ENCODE data around the gene PES1. TPM values are rescaled to one million over a fixed set of nuclear protein-coding genes. Genes with fewer than 3 reads are reported as not detected.
A peak's percentile ranks its signal among the peaks of the same experiment; 100 is the strongest.

The PES1 gene
- total RNA-seq, 1 donor from 2014 or later: 68.2 TPM

GRCh38 chr22:30610299-30610698 is 18.6 kb upstream of the PES1 start:
- Mint-ChIP-seq H3K27ac (no peak overlapping the region), H3K27me3 (ENCODE audit: low read depth) (no peaks in the 10 kb centered on the region), H3K9me3 (no peaks in the 10 kb centered on the region), H3K4me3 (no peak overlapping the region), H3K36me3 (peaks cover 5% of the 10 kb centered on the region), H3K4me1 (peaks cover 30% of the 10 kb centered on the region)
- DNase-seq (ENCODE audit: low spot score in 2 of 2, unreplicated experiment in 2 of 2): no peak
- TF ChIP-seq CTCF (IDR thresholded peaks at IDR 0.05; ENCODE audit: unreplicated experiment): no peak

- DNase-seq (ENCODE audit: low spot score in 2 of 2, unreplicated experiment in 2 of 2): no peak
- Mint-ChIP-seq H3K4me1 (peaks cover 30% of the 10 kb centered on the region), H3K36me3 (peaks cover 5% of the 10 kb centered on the region), H3K9me3 (no peaks in the 10 kb centered on the region), H3K27me3 (ENCODE audit: low read depth) (no peaks in the 10 kb centered on the region), H3K27ac (peak overlapping the region; percentile 4), H3K4me3 (peak overlapping the region; percentile 5)
- no peak for TF ChIP-seq CTCF (IDR thresholded peaks at IDR 0.05; ENCODE audit: unreplicated experiment)
Observed at GRCh38 chr22:30609260-30610185, 17.8 kb upstream of the PES1 start.

- Mint-ChIP-seq H3K4me1 (peaks cover 30% of the 10 kb centered on the region), H3K36me3 (peaks cover 5% of the 10 kb centered on the region), H3K27ac (no peak overlapping the region), H3K9me3 (no peaks in the 10 kb centered on the region), H3K4me3 (peak overlapping the region; percentile 85), H3K27me3 (ENCODE audit: low read depth) (no peaks in the 10 kb centered on the region)
- no peak for TF ChIP-seq CTCF (IDR thresholded peaks at IDR 0.05; ENCODE audit: unreplicated experiment)
- DNase-seq (ENCODE audit: low spot score in 2 of 2, unreplicated experiment in 2 of 2): no peak
Observed at GRCh38 chr22:30607939-30608338, 16.2 kb upstream of the PES1 start.

GRCh38 chr22:30607300-30607930 is 15.7 kb upstream of the PES1 start:
- Mint-ChIP-seq H3K4me1 (peaks cover 30% of the 10 kb centered on the region), H3K36me3 (peaks cover 5% of the 10 kb centered on the region), H3K9me3 (no peaks in the 10 kb centered on the region), H3K4me3 (peak overlapping the region; percentile 85), H3K27ac (peak overlapping the region; percentile 89), H3K27me3 (ENCODE audit: low read depth) (no peaks in the 10 kb centered on the region)
- DNase-seq (ENCODE audit: low spot score in 2 of 2, unreplicated experiment in 2 of 2): no peak
- TF ChIP-seq CTCF (IDR thresholded peaks at IDR 0.05; ENCODE audit: unreplicated experiment): no peak

- TF ChIP-seq CTCF (IDR thresholded peaks at IDR 0.05; ENCODE audit: unreplicated experiment): no peak
- H3K36me3 Mint-ChIP-seq: peaks cover 5% of the 10 kb centered on the region
- H3K27ac Mint-ChIP-seq: peak within 1 kb of the TSS; percentile 89
- no peaks in the 10 kb centered on the region for H3K9me3 Mint-ChIP-seq
- peaks cover 30% of the 10 kb centered on the region for H3K4me1 Mint-ChIP-seq
- peak; percentile 46 to 66 for DNase-seq (ENCODE audit: low spot score in 2 of 2, unreplicated experiment in 2 of 2)
- no peaks in the 10 kb centered on the region for H3K27me3 Mint-ChIP-seq (ENCODE audit: low read depth)
- H3K4me3 Mint-ChIP-seq: peak within 1 kb of the TSS; percentile 85
Observed at GRCh38 chr22:30606455-30607299, 15.0 kb upstream of the PES1 start, which contains the start of gene TCN2. Gene TCN2, plus strand, starts transcription at chr22:30607174. Its CDS starts 158 bp downstream, at chr22:30607332.
